Caco-2 (cell line): ENCODE data around the gene FAM90A1. TPM values are rescaled to one million over a fixed set of nuclear protein-coding genes. Genes with fewer than 3 reads are reported as not detected.
"Not testable (repeated sequence)": the region's sequence is repeated elsewhere in the genome, so short reads cannot be mapped to it uniquely, and the experiment has no call there.

ENCODE experiments used
- BruUV-seq: library from RNA; stranded (reverse); fragments of 400-500 nt; replicated peaks from 2 replicates; lab custom pipeline; 2021; lab: Mats Ljungman, UMichigan
- CTCF ChIA-PET: fragments of 300-600 bp; sonication (Branson Sonifier 250); formaldehyde crosslinking; loops from one replicate; lab custom pipeline; 2022; ENCODE audit warnings: antibody characterized with exemption; lab: Charles Lee
- POLR2A ChIA-PET: fragments of 300-600 bp; sonication (Branson Sonifier 250); formaldehyde crosslinking; loops from one replicate; lab custom pipeline; 2022; ENCODE audit warnings: antibody characterized with exemption; lab: Charles Lee
- DNase-seq, 2 experiments: peaks; one replicate each; pipeline versions ENCODE4 v3.0.0 to v3.0.0-alpha.2; 2020 to 2022
- H3K27me3 ChIP-seq: replicated peaks from 2 replicates; pipeline ENCODE4 v1.6.0; 2011; ENCODE audit warnings: low read length; ENCODE audit not compliant: control insufficient read depth, insufficient read depth
- H3K36me3 ChIP-seq: 2 replicates; pipeline ENCODE4 v1.5.1; 2011; ENCODE audit warnings: low read length; ENCODE audit not compliant: control insufficient read depth, insufficient read depth
- H3K4me1 ChIP-seq: fragments of 250-450 bp; sonication (Bioruptor Pico); 2 replicates; pipeline ENCODE4 v1.5.1; 2020; ENCODE audit warnings: mild to moderate bottlenecking
- H3K4me3 ChIP-seq: 2 replicates; pipeline ENCODE4 v1.5.1; 2011; ENCODE audit warnings: low read depth, mild to moderate bottlenecking, control low read depth, low read length
- H3K9me3 ChIP-seq: fragments of 250-450 bp; sonication (Bioruptor Pico); 2 replicates; pipeline ENCODE4 v1.5.1; 2020; ENCODE audit warnings: mild to moderate bottlenecking, moderate library complexity
- H3K27ac Mint-ChIP-seq: one replicate; pipeline ENCODE4 v1.8.0; 2022; ENCODE audit warnings: mixed read lengths; ENCODE audit not compliant: unreplicated experiment
- H3K27me3 Mint-ChIP-seq: one replicate; pipeline ENCODE4 v1.8.0; 2022; ENCODE audit warnings: mixed read lengths; ENCODE audit not compliant: insufficient read depth, unreplicated experiment
- H3K36me3 Mint-ChIP-seq: one replicate; pipeline ENCODE4 v1.8.0; 2022; ENCODE audit warnings: mild to moderate bottlenecking, mixed read lengths; ENCODE audit not compliant: insufficient read depth, unreplicated experiment
- H3K4me1 Mint-ChIP-seq: one replicate; pipeline ENCODE4 v1.8.0; 2022; ENCODE audit warnings: low read depth, mixed read lengths; ENCODE audit not compliant: unreplicated experiment
- H3K4me3 Mint-ChIP-seq: one replicate; pipeline ENCODE4 v1.8.0; 2022; ENCODE audit warnings: mild to moderate bottlenecking, moderate library complexity, mixed read lengths; ENCODE audit not compliant: unreplicated experiment
- H3K9me3 Mint-ChIP-seq: one replicate; pipeline ENCODE4 v1.8.0; 2022; ENCODE audit warnings: mixed read lengths; ENCODE audit not compliant: unreplicated experiment
- intact Hi-C: fragments of 100-400 bp; cut with micrococcal nuclease; formaldehyde crosslinking; loops from one replicate; pipeline ENCODE4 v1.10.0; 2022; ENCODE audit not compliant: unreplicated experiment
- total RNA-seq: library from RNA; stranded (reverse); gene quantifications from 2 replicates; pipeline ENCODE4 v1.2.3, GENCODE V29; 2022

FAM90A1 gene
- total RNA-seq, 1 experiment from 2014 or later, result 0.34 TPM

DNA sequence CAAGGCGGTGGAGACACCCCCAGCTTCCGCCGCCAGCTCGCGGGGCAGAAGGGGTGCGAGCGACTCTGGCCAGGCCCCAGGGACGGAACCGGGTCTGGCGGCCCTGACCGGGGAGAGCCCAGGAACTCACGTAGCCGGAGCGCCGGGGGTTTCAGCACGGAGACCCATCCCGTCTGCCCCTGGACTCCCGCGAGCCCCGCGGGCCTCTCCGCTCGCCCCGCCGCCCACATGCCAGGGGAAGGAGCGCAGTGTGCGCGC is 15.1 kb upstream of the FAM90A1 start:
- peak overlapping the region; percentile 81 for H3K4me3 ChIP-seq
- H3K27me3 ChIP-seq, H3K9me3 ChIP-seq, H3K27me3 Mint-ChIP-seq, H3K4me1 ChIP-seq, BruUV-seq, POLR2A ChIA-PET, CTCF ChIA-PET, intact Hi-C loops, H3K36me3 ChIP-seq, DNase-seq, H3K9me3 Mint-ChIP-seq: not testable (repeated sequence)
- Mint-ChIP-seq H3K27ac (peak overlapping the region; percentile 99), H3K36me3 (peaks cover 11% of the 10 kb centered on the region), H3K4me1 (peaks cover 12% of the 10 kb centered on the region), H3K4me3 (peak overlapping the region; percentile 94)

DNA sequence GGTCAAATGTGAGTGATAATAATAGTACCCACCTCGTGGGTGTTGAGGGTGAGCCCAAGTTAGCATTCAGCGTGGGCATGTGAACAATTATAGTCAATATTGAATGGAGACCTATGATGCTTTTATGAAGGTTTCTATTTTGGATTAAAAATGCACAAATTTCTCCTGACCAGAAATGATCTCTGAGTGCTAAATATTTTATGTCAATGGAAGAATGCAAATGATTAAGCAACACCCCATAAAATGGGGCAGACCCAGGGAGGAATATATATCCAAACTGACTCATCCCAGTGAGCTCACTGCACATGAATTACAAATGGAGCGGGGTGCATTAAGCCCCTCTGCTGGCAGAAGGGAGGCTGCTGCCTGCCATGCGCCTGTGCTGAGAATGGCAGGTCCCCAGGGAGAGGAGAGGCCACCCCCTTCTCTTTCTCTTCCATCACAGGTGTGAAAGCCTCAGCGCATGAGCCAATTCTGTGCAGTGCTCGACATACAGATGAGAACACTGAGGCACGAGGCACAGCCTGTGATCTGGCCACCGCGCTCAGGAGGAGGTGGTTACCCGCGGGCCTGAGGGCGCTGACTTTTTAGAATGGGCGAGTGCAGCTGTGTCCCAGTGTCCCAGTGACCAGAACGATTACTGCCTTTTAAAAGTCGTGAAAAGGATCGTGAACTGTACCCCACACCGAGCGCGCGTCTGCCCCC is 14.7 kb upstream of the FAM90A1 start:
- BruUV-seq, result TSS peak; percentile 36
- H3K27me3 ChIP-seq, H3K4me1 ChIP-seq, H3K9me3 Mint-ChIP-seq, DNase-seq, H3K27me3 Mint-ChIP-seq, intact Hi-C loops, H3K36me3 ChIP-seq, H3K9me3 ChIP-seq, CTCF ChIA-PET, POLR2A ChIA-PET: not testable (repeated sequence)
- peaks cover 11% of the 10 kb centered on the region for H3K36me3 Mint-ChIP-seq
- H3K4me3 Mint-ChIP-seq, result peak overlapping the region; percentile 94
- peak overlapping the region; percentile 81 for H3K4me3 ChIP-seq
- peaks cover 12% of the 10 kb centered on the region for H3K4me1 Mint-ChIP-seq
- H3K27ac Mint-ChIP-seq, result peak overlapping the region; percentile 99

DNA sequence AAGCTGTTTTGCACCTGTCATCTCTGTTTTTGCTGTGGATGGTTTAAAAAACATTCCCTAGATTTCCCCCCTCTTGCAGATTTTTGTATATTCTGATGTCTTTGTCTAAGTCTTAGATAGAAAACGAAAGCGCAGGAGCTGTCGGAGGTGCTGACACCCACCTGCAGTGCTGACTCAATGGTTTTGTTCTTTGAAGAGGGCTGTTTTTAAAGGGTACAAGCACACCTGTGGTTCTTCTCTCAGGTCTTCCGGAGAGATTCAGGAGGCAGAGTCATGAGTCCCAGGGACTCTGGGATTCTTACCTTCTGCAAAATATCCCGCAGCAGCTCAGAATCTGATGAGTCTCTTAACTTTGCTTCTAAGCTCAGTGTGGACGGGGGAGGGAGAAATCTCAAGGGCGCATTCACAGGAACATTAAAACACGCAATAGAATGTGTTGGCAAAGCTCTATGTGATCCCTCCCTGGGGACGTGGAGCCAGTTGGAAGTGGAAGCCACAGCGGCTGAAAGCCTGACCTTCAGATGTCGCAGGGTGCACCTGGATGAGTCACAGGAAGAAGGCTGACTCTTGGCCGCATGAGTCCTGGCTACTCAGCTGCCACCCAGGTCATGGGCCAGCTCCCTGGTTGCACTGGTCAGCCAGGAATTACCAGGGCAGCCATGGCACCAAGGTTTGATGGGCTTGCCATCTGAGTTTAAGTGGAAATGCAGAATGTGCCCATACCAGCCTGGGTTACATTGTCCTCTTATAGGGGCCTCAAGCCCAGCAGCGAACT is 13.1 kb upstream of the FAM90A1 start:
- DNase-seq, H3K4me3 Mint-ChIP-seq, H3K27me3 Mint-ChIP-seq, H3K9me3 Mint-ChIP-seq, intact Hi-C loops, H3K4me1 Mint-ChIP-seq, H3K9me3 ChIP-seq, CTCF ChIA-PET, H3K4me3 ChIP-seq, POLR2A ChIA-PET, H3K36me3 ChIP-seq, BruUV-seq, H3K27ac Mint-ChIP-seq, H3K27me3 ChIP-seq, H3K4me1 ChIP-seq: not testable (repeated sequence)
- H3K36me3 Mint-ChIP-seq, result peaks cover 11% of the 10 kb centered on the region

DNA sequence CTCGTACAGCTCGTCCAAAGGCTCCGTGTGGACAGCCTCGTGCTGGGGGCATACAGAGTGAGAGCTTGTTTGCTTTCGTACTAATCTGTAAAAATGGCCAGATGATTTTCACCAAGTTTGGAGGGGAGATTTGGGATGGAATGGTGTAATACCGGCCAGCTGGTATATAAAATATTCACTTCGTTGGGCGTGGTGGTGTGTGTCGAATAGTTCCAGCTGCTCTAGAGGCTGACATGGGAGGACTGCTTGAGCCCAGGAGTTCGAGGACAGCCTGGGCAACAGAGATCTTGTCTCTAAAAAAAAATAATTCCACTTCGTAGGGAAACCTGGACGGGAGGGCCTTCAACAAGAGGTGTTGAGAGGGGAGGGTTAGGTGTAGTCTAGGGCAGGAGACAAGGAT is 9.6 kb upstream of the FAM90A1 start:
- H3K36me3 Mint-ChIP-seq, H3K4me1 Mint-ChIP-seq, H3K27me3 Mint-ChIP-seq, H3K4me1 ChIP-seq, BruUV-seq, H3K9me3 ChIP-seq, H3K4me3 Mint-ChIP-seq, H3K27ac Mint-ChIP-seq, H3K27me3 ChIP-seq, H3K9me3 Mint-ChIP-seq, DNase-seq, H3K4me3 ChIP-seq, H3K36me3 ChIP-seq, POLR2A ChIA-PET: not testable (repeated sequence)
- intact Hi-C loops, result loop anchor here (1.0 to 5.0 kb wide), 5 partner anchors 28 to 190 kb away; no protein-coding TSS in a partner anchor
- CTCF ChIA-PET, result interaction anchor here (1.0 to 2.0 kb wide), 3 partner anchors 117 to 128 kb away, joined by 3 to 7 read pairs (median 3); no protein-coding TSS in a partner anchor

DNA sequence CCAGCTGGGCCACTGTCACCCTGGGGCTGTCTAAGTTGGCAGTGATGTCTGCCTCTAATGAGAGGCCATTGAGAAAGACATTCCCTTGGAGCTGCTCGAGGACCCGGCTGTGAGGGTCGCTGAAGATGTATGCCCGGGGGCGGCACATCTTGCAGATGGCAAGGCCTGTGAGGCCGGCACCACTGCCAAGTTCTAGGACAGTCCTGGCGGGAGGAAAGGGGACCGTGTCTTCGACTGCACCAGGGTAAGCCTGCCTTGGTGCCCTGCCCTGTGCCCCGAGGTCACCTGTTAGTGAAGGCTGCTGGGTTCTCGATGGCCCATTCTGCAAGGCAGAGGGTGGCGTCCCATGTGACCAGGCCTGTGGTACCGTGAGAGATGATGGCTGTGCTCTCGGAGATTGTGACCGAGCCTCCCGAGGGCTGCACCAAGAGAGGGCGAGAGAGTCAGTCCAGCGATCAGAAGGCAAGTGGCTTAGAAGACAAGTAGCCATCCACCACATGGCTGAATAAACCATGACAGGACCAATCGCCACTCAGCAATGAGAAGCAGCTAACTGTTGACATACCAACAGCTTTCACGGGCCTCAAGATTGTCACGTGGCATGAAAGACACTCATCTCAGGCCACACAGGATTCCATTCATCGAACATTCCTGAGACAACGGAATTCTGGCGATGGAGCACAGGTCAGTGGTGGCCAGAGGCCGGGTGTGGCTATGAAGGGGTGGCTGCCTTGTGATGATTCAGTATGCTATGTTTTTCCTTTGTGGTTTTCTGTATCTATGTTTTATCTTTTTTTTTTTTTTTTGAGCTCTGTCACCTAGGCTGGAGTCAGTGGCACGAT is 8.1 kb upstream of the FAM90A1 start:
- not testable (repeated sequence) for BruUV-seq

DNA sequence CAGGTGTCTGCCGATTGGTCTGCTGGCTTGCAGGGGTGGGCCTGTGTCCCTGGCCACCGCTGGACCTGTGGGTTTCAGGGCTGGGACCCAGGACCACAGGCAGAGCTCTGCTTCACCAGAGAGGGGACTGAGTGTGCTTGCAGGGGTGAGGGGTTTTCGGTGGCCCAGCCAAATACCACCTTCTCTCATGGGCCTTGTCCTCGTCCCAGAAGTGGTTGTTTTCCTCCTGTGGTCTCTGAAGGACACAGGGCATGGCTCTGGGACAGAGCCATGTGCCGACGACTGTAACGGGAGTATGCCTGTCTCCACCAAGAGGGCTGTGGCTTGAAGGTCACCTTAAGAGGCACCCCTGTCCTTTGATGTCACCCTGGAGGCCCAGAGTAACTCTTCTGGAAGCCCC is 7.3 kb upstream of the FAM90A1 start:
- H3K27me3 ChIP-seq, H3K9me3 ChIP-seq, H3K27ac Mint-ChIP-seq, H3K4me1 Mint-ChIP-seq, CTCF ChIA-PET, H3K27me3 Mint-ChIP-seq, DNase-seq, H3K36me3 Mint-ChIP-seq, H3K9me3 Mint-ChIP-seq, POLR2A ChIA-PET, H3K36me3 ChIP-seq, H3K4me3 Mint-ChIP-seq, BruUV-seq, H3K4me1 ChIP-seq, H3K4me3 ChIP-seq: not testable (repeated sequence)
- intact Hi-C loops, result loop anchor here (5.0 kb wide), 1 partner anchor 43 kb away; no protein-coding TSS in a partner anchor

More for the DNA sequence above, 8.1 kb upstream of the FAM90A1 start:
- H3K27me3 Mint-ChIP-seq, H3K36me3 Mint-ChIP-seq, H3K27me3 ChIP-seq, H3K36me3 ChIP-seq, POLR2A ChIA-PET, H3K4me3 Mint-ChIP-seq, H3K4me1 ChIP-seq, H3K27ac Mint-ChIP-seq, H3K9me3 Mint-ChIP-seq, H3K4me1 Mint-ChIP-seq, H3K9me3 ChIP-seq, H3K4me3 ChIP-seq: not testable (repeated sequence)
- intact Hi-C loops, result loop anchor here (2.0 to 5.0 kb wide), 2 partner anchors 42 to 189 kb away; no protein-coding TSS in a partner anchor
- DNase-seq, result peak; percentile 61 to 81
- CTCF ChIA-PET, result interaction anchor here (0.6 kb wide), 1 partner anchor 569 kb away, joined by 3 read pairs; no protein-coding TSS in a partner anchor
